ENCODE measurements around the gene SMC1A.
A peak's percentile ranks its signal among the peaks of the same experiment; 100 is the strongest.

The SMC1A gene

GRCh38 chrX:53422086-53422860 is at the start of gene SMC1A (continued):
- TF ChIP-seq ZNF548 (tag by site-specific recombination; IDR thresholded peaks at IDR 0.05) (no peak), ZNF677 (tag by site-specific recombination; IDR thresholded peaks at IDR 0.05) (peak; percentile 39; the same call in 1 of the 2 replicates), ZNF366 (tag by site-specific recombination; conservative IDR thresholded peaks at IDR 0.05) (peak; percentile 44), ZNF211 (tag by site-specific recombination; IDR thresholded peaks at IDR 0.05; ENCODE audit: low read depth) (no peak), SETDB1 (IDR thresholded peaks at IDR 0.05; ENCODE audit: insufficient read length, low read length) (no peak), ZNF2 (tag by site-specific recombination; IDR thresholded peaks at IDR 0.05) (peak; percentile 80), ZNF169 (tag by site-specific recombination; IDR thresholded peaks at IDR 0.05) (no peak), ZNF214 (tag by site-specific recombination; IDR thresholded peaks at IDR 0.05; ENCODE audit: borderline replicate concordance) (no peak), GLI2 (tag by site-specific recombination; IDR thresholded peaks at IDR 0.05; ENCODE audit: borderline replicate concordance, low read depth) (no peak), ZNF449 (tag by site-specific recombination; IDR thresholded peaks at IDR 0.05) (peak; percentile 43; the same call in 1 of the 2 replicates), GFI1B (tag by site-specific recombination; IDR thresholded peaks at IDR 0.05) (peak; percentile 43; the same call in 1 of the 2 replicates), ZNF16 (tag by site-specific recombination; IDR thresholded peaks at IDR 0.05; ENCODE audit: low read depth) (no peak; the same call in 1 of the 2 replicates), REST (tag by site-specific recombination; IDR thresholded peaks at IDR 0.05) (peak; percentile 54; the same call in 1 of the 2 replicates), MYNN (tag by site-specific recombination; IDR thresholded peaks at IDR 0.05; ENCODE audit: borderline replicate concordance) (no peak), ZNF174 (tag by site-specific recombination; IDR thresholded peaks at IDR 0.05) (no peak), WT1 (tag by site-specific recombination; IDR thresholded peaks at IDR 0.05) (0 out of 2 replicates have a peak, but pooled peaks have one; percentile 50), KLF8 (tag by site-specific recombination; IDR thresholded peaks at IDR 0.05) (peak; percentile 90; the same call in 1 of the 2 replicates), ZNF24 (tag by site-specific recombination; IDR thresholded peaks at IDR 0.05) (peak; percentile 91), ZNF266 (tag by site-specific recombination; IDR thresholded peaks at IDR 0.05; ENCODE audit: low read depth) (no peak), ZNF404 (tag by site-specific recombination; IDR thresholded peaks at IDR 0.05) (no peak), ZNF155 (tag by site-specific recombination; IDR thresholded peaks at IDR 0.05) (no peak), TSHZ1 (tag by site-specific recombination; IDR thresholded peaks at IDR 0.05; ENCODE audit: borderline replicate concordance) (peak; percentile 22; the same call in 1 of the 2 replicates), ZBTB20 (tag by site-specific recombination; IDR thresholded peaks at IDR 0.05) (peak; percentile 76; the same call in 1 of the 2 replicates), ZFHX2 (tag by site-specific recombination; conservative IDR thresholded peaks at IDR 0.05) (peak; percentile 47), ZNF544 (tag by site-specific recombination; IDR thresholded peaks at IDR 0.05) (no peak)
- TF ChIP-seq, protein P1, sequence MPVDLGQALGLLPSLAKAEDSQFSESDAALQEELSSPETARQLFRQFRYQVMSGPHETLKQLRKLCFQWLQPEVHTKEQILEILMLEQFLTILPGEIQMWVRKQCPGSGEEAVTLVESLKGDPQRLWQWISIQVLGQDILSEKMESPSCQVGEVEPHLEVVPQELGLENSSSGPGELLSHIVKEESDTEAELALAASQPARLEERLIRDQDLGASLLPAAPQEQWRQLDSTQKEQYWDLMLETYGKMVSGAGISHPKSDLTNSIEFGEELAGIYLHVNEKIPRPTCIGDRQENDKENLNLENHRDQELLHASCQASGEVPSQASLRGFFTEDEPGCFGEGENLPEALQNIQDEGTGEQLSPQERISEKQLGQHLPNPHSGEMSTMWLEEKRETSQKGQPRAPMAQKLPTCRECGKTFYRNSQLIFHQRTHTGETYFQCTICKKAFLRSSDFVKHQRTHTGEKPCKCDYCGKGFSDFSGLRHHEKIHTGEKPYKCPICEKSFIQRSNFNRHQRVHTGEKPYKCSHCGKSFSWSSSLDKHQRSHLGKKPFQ (tag by site-specific recombination; IDR thresholded peaks at IDR 0.05): peak; percentile 38
